WTC11 (cell line): ENCODE results near the gene TRAPPC2B. TPM values are rescaled to one million over a fixed set of nuclear protein-coding genes. Genes with fewer than 3 reads are reported as not detected.

ENCODE experiments used
- CTCF ChIP-seq: fragments of 200-600 bp; IDR thresholded peaks from 2 replicates; pipeline ENCODE4 v1.8.0; 2022; ENCODE audit warnings: antibody characterized with exemption
- GABPB1 ChIP-seq: sonication (generic); formaldehyde crosslinking; IDR thresholded peaks from 2 replicates; pipeline ENCODE4 v1.8.1; 2023; ENCODE audit warnings: mild to moderate bottlenecking, missing genetic modification reagents
- GRHL2 ChIP-seq: fragments of 250-450 bp; sonication (Bioruptor Pico); IDR thresholded peaks from 2 replicates; pipeline ENCODE4 v1.8.0; 2022; ENCODE audit warnings: mild to moderate bottlenecking, moderate library complexity; ENCODE audit not compliant: insufficient replicate concordance, severe bottlenecking
- IRF1 ChIP-seq: sonication (generic); formaldehyde crosslinking; IDR thresholded peaks from 2 replicates; pipeline ENCODE4 v1.8.0; 2023; ENCODE audit warnings: missing genetic modification reagents
- JUN ChIP-seq: sonication (generic); formaldehyde crosslinking; IDR thresholded peaks from 2 replicates; pipeline ENCODE4 v1.8.0; 2023; ENCODE audit warnings: mild to moderate bottlenecking, missing genetic modification reagents
- MAX ChIP-seq: sonication (generic); formaldehyde crosslinking; IDR thresholded peaks from 2 replicates; pipeline ENCODE4 v1.8.0; 2022; ENCODE audit warnings: mild to moderate bottlenecking, missing genetic modification reagents
- MYBL2 ChIP-seq: sonication (generic); formaldehyde crosslinking; IDR thresholded peaks from 2 replicates; pipeline ENCODE4 v1.8.1; 2023; ENCODE audit warnings: mild to moderate bottlenecking, moderate library complexity, missing genetic modification reagents
- NFATC4 ChIP-seq: fragments of 250-450 bp; sonication (Bioruptor Pico); IDR thresholded peaks from 2 replicates; pipeline ENCODE4 v1.9.0; 2021; ENCODE audit warnings: mild to moderate bottlenecking
- NR3C1 ChIP-seq: sonication (generic); formaldehyde crosslinking; conservative IDR thresholded peaks from 2 replicates; pipeline ENCODE4 v1.8.1; 2023; ENCODE audit warnings: low read depth, mild to moderate bottlenecking, missing genetic modification reagents
- PRDM15 ChIP-seq: sonication (generic); formaldehyde crosslinking; IDR thresholded peaks from 2 replicates; pipeline ENCODE4 v1.8.0; 2022; ENCODE audit warnings: missing genetic modification reagents
- RELA ChIP-seq: sonication (generic); formaldehyde crosslinking; IDR thresholded peaks from 2 replicates; pipeline ENCODE4 v1.8.1; 2022; ENCODE audit warnings: missing genetic modification reagents, mild to moderate bottlenecking, borderline replicate concordance
- TEAD1 ChIP-seq: sonication (generic); formaldehyde crosslinking; IDR thresholded peaks from 2 replicates; pipeline ENCODE4 v1.8.0; 2022; ENCODE audit warnings: mild to moderate bottlenecking, missing genetic modification reagents
- TEAD4 ChIP-seq: sonication (generic); formaldehyde crosslinking; IDR thresholded peaks from 2 replicates; pipeline ENCODE4 v1.8.0; 2022; ENCODE audit warnings: mild to moderate bottlenecking, missing genetic modification reagents
- TP53 ChIP-seq: sonication (generic); formaldehyde crosslinking; IDR thresholded peaks from 2 replicates; pipeline ENCODE4 v1.8.1; 2023; ENCODE audit warnings: mild to moderate bottlenecking, missing genetic modification reagents
- ZBTB21 ChIP-seq: sonication (generic); formaldehyde crosslinking; IDR thresholded peaks from 2 replicates; pipeline ENCODE4 v1.8.1; 2023; ENCODE audit warnings: mild to moderate bottlenecking, missing genetic modification reagents, borderline replicate concordance
- ZNF281 ChIP-seq: sonication (generic); formaldehyde crosslinking; IDR thresholded peaks from 2 replicates; pipeline ENCODE4 v1.8.0; 2023; ENCODE audit warnings: mild to moderate bottlenecking, missing genetic modification reagents
- ZNF416 ChIP-seq: fragments of 250-450 bp; sonication (Bioruptor Pico); IDR thresholded peaks from 2 replicates; pipeline ENCODE4 v1.9.0; 2021; ENCODE audit warnings: mild to moderate bottlenecking, inconsistent platforms
- ZNF532 ChIP-seq: fragments of 250-450 bp; sonication (Bioruptor Pico); IDR thresholded peaks from 2 replicates; pipeline ENCODE4 v1.9.0; 2021; ENCODE audit warnings: mild to moderate bottlenecking, borderline replicate concordance
- total RNA-seq: library from RNA; stranded (reverse); gene quantifications from 3 replicates; pipeline ENCODE4 v1.2.3, GENCODE V29; 2021
- TF ChIP-seq, protein P1 (sequence below): fragments of 250-450 bp; sonication (Bioruptor Pico); IDR thresholded peaks from 2 replicates; pipeline ENCODE4 v2.1.2; 2022; ENCODE audit warnings: mild to moderate bottlenecking, moderate library complexity
- TF ChIP-seq, protein P2 (sequence below): sonication (generic); formaldehyde crosslinking; conservative IDR thresholded peaks from 2 replicates; pipeline ENCODE4 v1.8.1; 2023; ENCODE audit warnings: mild to moderate bottlenecking, low read depth, missing genetic modification reagents, moderate library complexity

TRAPPC2B gene
- total RNA-seq, 1 experiment from 2014 or later = 10.5 TPM

GRCh38 chr19:57389730-57390598 is 26.6 kb downstream of the TRAPPC2B start, which contains the start of gene ZNF548 (continued):
- TF ChIP-seq ZNF532 (CRISPR knock-in tag) (no peak), ZNF416 (CRISPR knock-in tag) (no peak), JUN (no peak), CTCF (no peak), GRHL2 (CRISPR knock-in tag) (no peak), TEAD4 (CRISPR knock-in tag) (no peak), ZNF281 (CRISPR knock-in tag) (no peak), ZBTB21 (CRISPR knock-in tag) (peak; percentile 99), MYBL2 (CRISPR knock-in tag) (no peak), IRF1 (no peak), TEAD1 (peak; percentile 27; the same call in 1 of the 2 replicates), NR3C1 (CRISPR knock-in tag) (no peak), RELA (CRISPR knock-in tag) (no peak), TP53 (CRISPR knock-in tag) (no peak), MAX (peak; percentile 47; the same call in 1 of the 2 replicates), GABPB1 (CRISPR knock-in tag) (peak; percentile 80), NFATC4 (no peak), PRDM15 (CRISPR knock-in tag) (no peak)
- TF ChIP-seq, protein P1, sequence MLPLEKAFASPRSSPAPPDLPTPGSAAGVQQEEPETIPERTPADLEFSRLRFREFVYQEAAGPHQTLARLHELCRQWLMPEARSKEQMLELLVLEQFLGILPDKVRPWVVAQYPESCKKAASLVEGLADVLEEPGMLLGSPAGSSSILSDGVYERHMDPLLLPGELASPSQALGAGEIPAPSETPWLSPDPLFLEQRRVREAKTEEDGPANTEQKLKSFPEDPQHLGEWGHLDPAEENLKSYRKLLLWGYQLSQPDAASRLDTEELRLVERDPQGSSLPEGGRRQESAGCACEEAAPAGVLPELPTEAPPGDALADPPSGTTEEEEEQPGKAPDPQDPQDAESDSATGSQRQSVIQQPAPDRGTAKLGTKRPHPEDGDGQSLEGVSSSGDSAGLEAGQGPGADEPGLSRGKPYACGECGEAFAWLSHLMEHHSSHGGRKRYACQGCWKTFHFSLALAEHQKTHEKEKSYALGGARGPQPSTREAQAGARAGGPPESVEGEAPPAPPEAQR = no peak
- TF ChIP-seq, protein P2, sequence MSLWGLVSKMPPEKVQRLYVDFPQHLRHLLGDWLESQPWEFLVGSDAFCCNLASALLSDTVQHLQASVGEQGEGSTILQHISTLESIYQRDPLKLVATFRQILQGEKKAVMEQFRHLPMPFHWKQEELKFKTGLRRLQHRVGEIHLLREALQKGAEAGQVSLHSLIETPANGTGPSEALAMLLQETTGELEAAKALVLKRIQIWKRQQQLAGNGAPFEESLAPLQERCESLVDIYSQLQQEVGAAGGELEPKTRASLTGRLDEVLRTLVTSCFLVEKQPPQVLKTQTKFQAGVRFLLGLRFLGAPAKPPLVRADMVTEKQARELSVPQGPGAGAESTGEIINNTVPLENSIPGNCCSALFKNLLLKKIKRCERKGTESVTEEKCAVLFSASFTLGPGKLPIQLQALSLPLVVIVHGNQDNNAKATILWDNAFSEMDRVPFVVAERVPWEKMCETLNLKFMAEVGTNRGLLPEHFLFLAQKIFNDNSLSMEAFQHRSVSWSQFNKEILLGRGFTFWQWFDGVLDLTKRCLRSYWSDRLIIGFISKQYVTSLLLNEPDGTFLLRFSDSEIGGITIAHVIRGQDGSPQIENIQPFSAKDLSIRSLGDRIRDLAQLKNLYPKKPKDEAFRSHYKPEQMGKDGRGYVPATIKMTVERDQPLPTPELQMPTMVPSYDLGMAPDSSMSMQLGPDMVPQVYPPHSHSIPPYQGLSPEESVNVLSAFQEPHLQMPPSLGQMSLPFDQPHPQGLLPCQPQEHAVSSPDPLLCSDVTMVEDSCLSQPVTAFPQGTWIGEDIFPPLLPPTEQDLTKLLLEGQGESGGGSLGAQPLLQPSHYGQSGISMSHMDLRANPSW (CRISPR knock-in tag) = no peak
